ENCODE measurements around the gene PLCE1.
"Not testable (repeated sequence)": the region's sequence is repeated elsewhere in the genome, so short reads cannot be mapped to it uniquely, and the experiment has no call there.

Gene PLCE1

GRCh38 chr10:93993782-93994437 is at the start of gene PLCE1:
PLCE1 (plus strand) TSS chr10:93993931; CDS start chr10:94031047, 37,116 bp downstream.
- DNase-seq (ENCODE audit: low read depth): no peak

GRCh38 chr10:93945819-93946218 is 47.9 kb upstream of the PLCE1 start:
- DNase-seq (ENCODE audit: low read depth): no peak

GRCh38 chr10:93947055-93947454 is 46.7 kb upstream of the PLCE1 start:
- peak; percentile 21 for DNase-seq (ENCODE audit: low read depth)

- no peak for DNase-seq (ENCODE audit: low read depth)
Observed at GRCh38 chr10:93947524-93947923, 46.2 kb upstream of the PLCE1 start.

- no peak for DNase-seq (ENCODE audit: low read depth)
Observed at GRCh38 chr10:93951905-93952304, 41.8 kb upstream of the PLCE1 start.

- no peak for DNase-seq (ENCODE audit: low read depth)
Observed at GRCh38 chr10:93954299-93954698, 39.4 kb upstream of the PLCE1 start.

GRCh38 chr10:93954726-93955363 is 38.9 kb upstream of the PLCE1 start:
- DNase-seq (ENCODE audit: low read depth): peak; percentile 6

GRCh38 chr10:93958834-93959233 is 34.9 kb upstream of the PLCE1 start:
- DNase-seq (ENCODE audit: low read depth): no peak

GRCh38 chr10:93960988-93961387 is 32.7 kb upstream of the PLCE1 start:
- DNase-seq (ENCODE audit: low read depth): not testable (repeated sequence)

- no peak for DNase-seq (ENCODE audit: low read depth)
Observed at GRCh38 chr10:93962973-93963372, 30.8 kb upstream of the PLCE1 start.

- DNase-seq (ENCODE audit: low read depth): no peak
Observed at GRCh38 chr10:93963434-93963833, 30.3 kb upstream of the PLCE1 start.

- no peak for DNase-seq (ENCODE audit: low read depth)
Observed at GRCh38 chr10:93965911-93966310, 27.8 kb upstream of the PLCE1 start.

GRCh38 chr10:93967756-93968155 is 26.0 kb upstream of the PLCE1 start:
- DNase-seq (ENCODE audit: low read depth): no peak

- DNase-seq (ENCODE audit: low read depth): no peak
Observed at GRCh38 chr10:93968540-93968945, 25.2 kb upstream of the PLCE1 start.

- DNase-seq (ENCODE audit: low read depth): not testable (repeated sequence)
Observed at GRCh38 chr10:93970433-93971010, 23.2 kb upstream of the PLCE1 start.

- no peak for DNase-seq (ENCODE audit: low read depth)
Observed at GRCh38 chr10:93973748-93974445, 19.8 kb upstream of the PLCE1 start.

- DNase-seq (ENCODE audit: low read depth): no peak
Observed at GRCh38 chr10:93977442-93977841, 16.3 kb upstream of the PLCE1 start.

GRCh38 chr10:93980486-93980885 is 13.2 kb upstream of the PLCE1 start:
- no peak for DNase-seq (ENCODE audit: low read depth)

- no peak for DNase-seq (ENCODE audit: low read depth)
Observed at GRCh38 chr10:93991114-93991513, 2.6 kb upstream of the PLCE1 start.

GRCh38 chr10:93991596-93992284 is 2.0 kb upstream of the PLCE1 start:
- DNase-seq (ENCODE audit: low read depth): peak; percentile 32

- DNase-seq (ENCODE audit: low read depth): no peak
Observed at GRCh38 chr10:93992400-93993030, 1.2 kb upstream of the PLCE1 start.

GRCh38 chr10:93993414-93993781 is 333 bp upstream of the PLCE1 start:
- no peak for DNase-seq (ENCODE audit: low read depth)

Data from GM04504 (cell line).